LHCN-M2 (cell line): ENCODE results near the gene CDH4. TPM values are rescaled to one million over a fixed set of nuclear protein-coding genes. Genes with fewer than 3 reads are reported as not detected.

Experiments
- DNase-seq: peaks from one replicate; pipeline ENCODE4 v3.0.0-alpha.2; 2012; ENCODE audit warnings: low read depth
- total RNA-seq: library from RNA; depleted of rRNA; stranded (reverse); fragments of >200 nt; gene quantifications from 2 replicates; pipeline ENCODE4 v1.2.3, GENCODE V29; 2014

The CDH4 gene
- total RNA-seq, 1 experiment from 2014 or later = 0.98 TPM

GRCh38 chr20:61873651-61874420, 621.8 kb downstream of the CDH4 start:
- no peak for DNase-seq

- DNase-seq = no peak
These were observed 622.5 kb downstream of the CDH4 start for GRCh38 chr20:61874421-61875068.

DNA sequence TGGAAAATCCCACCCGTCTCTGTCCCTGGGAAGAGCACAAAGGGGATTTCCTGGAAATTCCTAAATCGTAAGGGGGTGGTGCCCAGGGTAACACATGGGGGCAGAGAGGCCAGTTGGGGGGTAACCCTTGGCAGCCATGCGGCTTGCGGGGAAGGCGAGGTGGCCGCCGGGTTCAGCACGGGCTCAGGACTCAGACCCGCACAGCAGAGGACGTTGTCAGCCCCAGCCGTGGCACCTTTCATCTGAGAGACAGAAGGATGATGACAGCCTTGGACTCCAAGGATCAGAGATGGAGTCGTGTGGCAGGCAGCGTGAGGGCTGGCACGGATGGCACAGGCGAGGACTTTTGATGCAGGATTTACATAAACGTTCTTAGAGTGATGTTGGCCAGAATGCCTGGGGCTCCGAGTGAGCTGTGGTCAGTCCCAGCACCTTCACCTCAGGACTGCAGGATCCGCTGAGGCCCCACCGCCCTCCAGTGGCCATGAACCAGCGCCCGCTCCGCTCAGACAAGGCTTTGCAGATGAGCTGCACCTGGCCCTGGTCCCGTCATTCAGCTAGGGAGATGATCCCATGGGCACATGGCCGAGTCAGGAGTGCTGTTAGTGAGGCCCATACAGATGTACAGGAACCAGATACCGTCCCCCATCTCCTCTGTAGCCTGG, 623.3 kb downstream of the CDH4 start:
- DNase-seq = no peak

- DNase-seq = no peak
These were observed 623.9 kb downstream of the CDH4 start for GRCh38 chr20:61875996-61876395.

DNA sequence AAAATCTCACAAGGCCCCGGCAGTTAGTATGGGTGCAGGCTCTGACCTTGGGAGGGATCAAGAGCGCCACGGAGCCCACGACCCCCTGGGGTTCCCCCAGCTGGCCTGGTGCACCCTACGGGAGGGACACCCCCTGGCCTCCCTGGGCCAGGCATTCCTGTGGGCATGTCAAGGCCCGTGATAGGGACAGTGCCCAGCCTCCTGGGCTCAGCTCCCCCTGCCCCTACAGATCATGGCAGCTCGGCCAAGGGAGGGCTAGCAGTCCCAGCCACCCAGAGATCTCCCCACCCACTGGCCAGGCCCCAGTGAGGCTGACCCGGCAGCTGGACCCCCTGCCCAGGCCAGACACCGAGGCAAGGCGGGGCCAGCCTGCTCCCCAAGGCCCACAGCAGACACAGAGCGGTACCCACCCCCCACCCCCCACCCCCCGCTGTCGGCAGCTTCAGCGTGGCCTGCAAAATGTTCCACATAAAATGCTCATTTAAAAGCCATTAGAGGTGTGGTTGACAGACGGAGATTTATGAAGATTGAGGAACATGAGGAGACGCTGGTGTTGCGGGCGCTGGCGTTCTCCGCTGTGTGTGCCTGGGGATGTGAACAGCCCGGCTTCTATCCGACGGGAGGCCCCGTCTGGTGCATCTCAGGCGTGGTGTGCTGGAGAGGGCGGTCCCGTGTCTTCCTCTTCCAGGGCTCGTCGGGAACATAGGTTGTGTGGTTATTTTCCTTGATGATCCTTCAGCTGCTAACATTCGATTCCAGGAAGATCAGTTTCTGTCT, 625.1 kb downstream of the CDH4 start:
- DNase-seq = no peak

GRCh38 chr20:61877776-61878477, 625.9 kb downstream of the CDH4 start:
- no peak for DNase-seq

DNA sequence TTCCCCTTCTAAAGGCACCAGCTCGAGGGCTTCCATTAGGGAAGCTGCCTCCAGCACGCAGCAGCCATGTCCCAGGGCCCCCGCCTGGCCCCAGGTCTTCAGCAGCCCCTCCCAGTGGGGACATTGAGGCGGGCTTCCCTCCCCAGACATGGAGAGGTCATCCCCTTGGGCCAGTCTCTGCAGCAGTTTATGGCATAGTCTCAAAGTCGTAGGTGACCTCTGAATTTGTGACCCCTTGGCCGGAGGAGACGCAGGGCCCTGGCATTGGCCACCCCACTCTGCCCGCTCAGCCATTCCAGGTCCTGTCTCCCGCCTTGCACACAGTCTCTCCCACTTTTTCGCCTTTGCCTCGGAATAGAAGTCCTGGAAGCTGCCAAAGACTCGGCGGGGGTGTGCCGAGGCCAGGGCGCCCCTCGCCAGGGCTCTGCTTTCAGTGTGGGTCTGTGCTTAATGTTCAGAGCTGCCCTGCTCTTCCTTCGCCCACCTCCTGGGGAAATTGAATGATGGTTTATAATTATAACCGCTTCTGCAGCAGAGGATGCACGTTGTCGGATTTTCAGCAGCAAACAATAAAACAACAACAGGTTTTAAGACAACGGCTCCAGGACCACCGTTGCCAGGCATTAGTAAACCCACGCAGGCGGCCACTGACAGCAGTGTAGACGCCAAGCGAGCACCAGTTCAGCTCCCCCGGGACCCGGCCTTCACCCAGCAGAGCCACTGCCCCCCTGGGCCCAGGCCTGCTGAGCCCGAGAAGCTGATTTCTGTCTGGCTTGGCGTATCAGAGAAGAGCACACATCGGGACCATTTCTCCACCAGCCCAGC, 626.6 kb downstream of the CDH4 start:
- DNase-seq = no peak

GRCh38 chr20:61879303-61879620, 627.2 kb downstream of the CDH4 start:
- DNase-seq = no peak

DNA sequence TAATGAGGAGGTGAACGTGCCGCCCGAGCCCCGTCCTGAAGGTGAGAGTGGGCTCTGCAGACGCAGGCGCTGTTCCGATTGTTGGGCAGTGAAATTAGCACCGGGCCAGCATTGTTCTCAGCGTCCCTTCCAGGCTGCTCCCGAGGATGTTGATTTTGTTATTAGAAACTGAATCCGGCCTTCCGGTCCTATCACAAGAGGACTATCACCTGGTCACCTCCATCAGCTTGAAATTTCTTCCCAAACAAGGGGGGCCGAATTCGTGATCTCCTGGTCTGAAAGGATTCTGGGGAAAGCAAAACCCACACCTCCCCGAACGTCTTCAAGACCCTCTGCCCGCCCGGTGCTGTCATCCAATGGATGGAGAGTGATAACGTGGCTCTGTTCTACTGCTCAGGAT, 627.6 kb downstream of the CDH4 start:
- no peak for DNase-seq

GRCh38 chr20:61880706-61881105, 628.6 kb downstream of the CDH4 start:
- DNase-seq = no peak

DNA sequence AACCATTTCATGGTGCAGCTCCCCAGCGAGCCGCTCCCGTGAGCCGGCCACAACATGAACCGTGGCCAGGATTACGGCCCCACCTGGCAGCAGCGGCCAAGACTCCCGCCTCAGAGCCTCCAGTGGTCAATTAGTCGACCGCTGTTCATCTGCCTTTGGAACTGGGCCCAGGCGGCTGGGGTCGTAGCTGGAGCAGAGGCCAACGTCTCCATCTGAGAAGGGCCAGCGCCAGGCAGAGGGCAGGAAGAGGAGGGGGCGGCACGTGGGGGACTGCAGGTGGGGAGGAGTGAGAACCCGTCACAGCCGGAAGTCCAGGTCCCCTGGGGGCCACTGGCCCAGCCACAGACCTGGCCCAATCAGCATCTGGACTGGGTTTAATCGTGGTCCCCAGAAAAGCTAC, 629.4 kb downstream of the CDH4 start:
- no peak for DNase-seq

DNA sequence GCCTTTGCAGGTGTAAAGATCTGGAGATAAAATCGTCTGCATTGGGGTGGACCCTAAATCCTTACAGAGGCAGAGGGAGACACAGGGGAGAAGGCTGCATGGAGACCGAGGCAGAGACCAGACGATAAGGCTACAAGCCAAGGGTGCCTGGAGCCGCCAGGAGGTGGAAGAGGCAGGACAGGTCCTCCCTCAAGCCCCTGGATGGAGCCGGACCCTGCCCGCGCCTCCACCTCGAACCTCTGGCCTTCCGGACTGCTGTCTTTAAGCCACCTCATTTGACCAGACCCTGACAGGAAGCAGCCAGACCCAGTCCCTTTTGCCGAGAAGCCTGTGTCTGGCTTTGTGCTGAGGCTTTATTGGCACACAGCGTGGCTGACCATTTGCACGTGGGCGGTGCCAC, 629.8 kb downstream of the CDH4 start:
- no peak for DNase-seq

GRCh38 chr20:61882716-61883615, 630.9 kb downstream of the CDH4 start:
- DNase-seq = no peak

GRCh38 chr20:61883857-61884393, 631.9 kb downstream of the CDH4 start:
- DNase-seq = no peak

DNA sequence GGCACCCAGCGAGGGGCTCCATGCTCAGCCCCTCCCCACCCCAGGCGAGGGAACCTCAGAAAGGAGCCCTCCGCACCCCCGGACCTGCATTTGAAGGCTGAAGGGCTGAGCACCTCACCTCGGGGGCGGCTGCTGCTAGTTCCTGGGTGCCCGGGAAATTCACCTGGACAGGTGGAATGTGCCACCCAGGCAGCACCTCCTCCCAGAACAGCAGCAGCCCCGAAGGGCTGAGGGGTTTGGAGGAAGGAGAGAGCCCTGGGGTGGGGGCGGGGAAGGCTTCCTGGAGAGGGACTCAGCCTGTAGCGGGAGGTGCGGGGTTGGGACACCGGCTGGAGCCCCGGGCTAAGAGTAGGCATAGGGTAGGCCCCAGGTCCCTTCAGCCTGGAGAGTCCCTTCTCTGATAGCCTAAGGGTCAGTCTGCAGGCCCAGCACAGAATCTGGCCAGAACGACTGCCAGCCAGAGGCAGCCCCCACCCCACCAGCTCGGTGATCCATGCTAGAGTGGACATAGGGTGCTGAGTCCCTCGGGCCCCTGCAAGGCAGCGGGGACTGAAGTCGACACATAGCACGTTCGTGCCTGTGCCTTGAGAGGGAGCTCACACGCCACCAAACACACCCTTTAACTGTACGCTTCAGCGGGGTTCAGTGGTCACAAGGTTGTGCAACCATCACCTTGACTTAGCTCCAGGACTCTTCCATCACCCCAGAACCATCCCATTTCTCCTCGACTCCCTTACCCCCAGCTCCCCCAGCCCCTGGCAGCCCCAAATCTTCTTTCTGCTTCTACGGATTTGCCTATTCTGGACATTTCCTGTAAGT, 632.7 kb downstream of the CDH4 start:
- no peak for DNase-seq

DNA sequence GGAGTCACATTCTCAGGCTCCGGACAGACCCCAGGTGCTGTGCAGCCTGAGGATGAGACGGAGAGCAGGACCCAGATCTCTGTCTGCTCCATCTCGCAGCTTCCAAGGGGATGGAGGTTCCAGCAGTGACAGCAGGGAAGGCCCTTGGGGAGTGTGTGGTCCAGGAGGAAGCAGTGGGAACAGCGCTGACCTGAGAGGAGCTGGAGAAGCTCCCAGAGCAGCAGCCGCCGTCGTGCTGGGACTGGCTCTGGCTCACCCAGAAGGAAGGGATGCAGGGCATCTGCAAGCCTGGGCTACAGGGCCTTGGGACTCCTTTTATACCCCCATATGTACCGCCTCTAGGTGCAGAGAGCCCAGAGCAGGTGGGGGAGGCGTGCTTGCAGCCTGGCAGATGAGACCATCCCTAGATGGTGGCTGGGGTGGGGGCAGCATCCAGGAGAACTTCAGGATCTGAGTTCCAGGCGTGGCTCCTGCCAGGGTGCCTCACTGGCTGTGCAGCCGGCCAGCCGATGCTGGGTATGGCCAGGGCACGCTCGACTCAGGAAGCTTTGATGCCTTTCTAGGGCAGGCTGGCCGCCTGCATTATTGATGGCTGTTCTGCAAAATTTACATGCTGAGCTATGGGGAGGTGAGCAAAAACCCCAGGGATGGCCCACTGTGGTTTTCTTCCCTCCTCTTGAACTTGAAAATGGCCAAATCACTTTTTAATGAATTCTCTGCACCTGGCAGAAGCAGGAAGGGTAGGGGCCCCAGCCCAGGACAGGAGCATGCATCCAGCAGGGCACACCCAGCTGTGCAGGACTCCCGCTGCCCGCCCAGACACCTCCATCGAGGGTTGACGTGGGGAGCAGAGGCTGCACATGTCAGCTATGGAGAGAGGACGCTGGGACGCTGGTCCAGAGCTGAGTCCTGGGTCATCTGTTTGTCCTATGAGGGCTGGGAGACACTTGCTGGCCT, 634.0 kb downstream of the CDH4 start:
- no peak for DNase-seq
